ENCODE measurements around the gene VAV3. TPM values are rescaled to one million over a fixed set of nuclear protein-coding genes. Genes with fewer than 3 reads are reported as not detected.

The VAV3 gene
- total and polyA plus RNA-seq, 9 of the 15 experiments (the other 6 are each of a cell fraction or from before 2014, with no cell fraction given) = not detected

GRCh38 chr1:107678993-107679392, 286.0 kb downstream of the VAV3 start:
- in situ Hi-C loops (cut with MboI) = no loop called here
- 2% methylated on average over 2 of the region's 2 CpGs for WGBS (ENCODE audit: insufficient coverage, low coverage, missing lambda C conversion rate)

More at GRCh38 chr1:107678993-107679392, 286.0 kb downstream of the VAV3 start:
- Histone ChIP-seq H3K27me3 (ENCODE audit: control insufficient read depth in 2 of 2, insufficient read depth in 2 of 2, low read length in 2 of 2) (no peaks in the 10 kb centered on the region), H3K9ac (ENCODE audit: insufficient read depth in 1 of 2, low read depth in 2 of 2, low read length in 2 of 2) (no peak overlapping the region), H3K79me2 (ENCODE audit: control insufficient read depth, insufficient read depth, low read length) (no peaks in the 10 kb centered on the region), H3K4me2 (ENCODE audit: insufficient read depth, low read length) (no peak overlapping the region), H3K4me1 (replicated peaks in 1 of 2; ENCODE audit: control insufficient read depth in 2 of 2, insufficient read depth in 2 of 2, low read length in 2 of 2) (no peaks in the 10 kb centered on the region), H3K27ac (ENCODE audit: extremely low read depth, low read depth, low read length) (no peak overlapping the region), H3K9me1 (ENCODE audit: control insufficient read depth, insufficient read depth, low read length) (no peaks in the 10 kb centered on the region), H3K36me3 (ENCODE audit: control insufficient read depth, insufficient read depth, low read length) (no peaks in the 10 kb centered on the region), H3K4me3 (no peak overlapping the region), H2AFZ (ENCODE audit: low read depth, low read length) (no peak overlapping the region), H3K9me3 (replicated peaks; ENCODE audit: control insufficient read depth, insufficient read depth, low read depth, low read length) (no peaks in the 10 kb centered on the region), H4K20me1 (replicated peaks; ENCODE audit: control insufficient read depth, insufficient read depth, low read length) (no peaks in the 10 kb centered on the region)
- intact Hi-C loops (cut with micrococcal nuclease) = no loop called here
- ChIA-PET CTCF (ENCODE audit: low intra/inter-chr PET ratio) (no interaction called here), POLR2A (no interaction called here)
- BruUV-seq (replicated peaks) = no TSS peak
- TF ChIP-seq SMAD2 (IDR thresholded peaks at IDR 0.05; ENCODE audit: low read depth, low read length) (no peak), ELK3 (CRISPR knock-in tag; IDR thresholded peaks at IDR 0.05) (no peak), MIER1 (IDR thresholded peaks at IDR 0.05; ENCODE audit: low read depth) (no peak), ELF1 (tag; IDR thresholded peaks at IDR 0.05) (no peak), BACH1 (tag; IDR thresholded peaks at IDR 0.05) (no peak), ZNF175 (CRISPR knock-in tag; IDR thresholded peaks at IDR 0.05; ENCODE audit: low read depth) (no peak), ZBTB8A (IDR thresholded peaks at IDR 0.05; ENCODE audit: partially characterized antibody) (no peak)
- TF ChIP-seq, protein P1, sequence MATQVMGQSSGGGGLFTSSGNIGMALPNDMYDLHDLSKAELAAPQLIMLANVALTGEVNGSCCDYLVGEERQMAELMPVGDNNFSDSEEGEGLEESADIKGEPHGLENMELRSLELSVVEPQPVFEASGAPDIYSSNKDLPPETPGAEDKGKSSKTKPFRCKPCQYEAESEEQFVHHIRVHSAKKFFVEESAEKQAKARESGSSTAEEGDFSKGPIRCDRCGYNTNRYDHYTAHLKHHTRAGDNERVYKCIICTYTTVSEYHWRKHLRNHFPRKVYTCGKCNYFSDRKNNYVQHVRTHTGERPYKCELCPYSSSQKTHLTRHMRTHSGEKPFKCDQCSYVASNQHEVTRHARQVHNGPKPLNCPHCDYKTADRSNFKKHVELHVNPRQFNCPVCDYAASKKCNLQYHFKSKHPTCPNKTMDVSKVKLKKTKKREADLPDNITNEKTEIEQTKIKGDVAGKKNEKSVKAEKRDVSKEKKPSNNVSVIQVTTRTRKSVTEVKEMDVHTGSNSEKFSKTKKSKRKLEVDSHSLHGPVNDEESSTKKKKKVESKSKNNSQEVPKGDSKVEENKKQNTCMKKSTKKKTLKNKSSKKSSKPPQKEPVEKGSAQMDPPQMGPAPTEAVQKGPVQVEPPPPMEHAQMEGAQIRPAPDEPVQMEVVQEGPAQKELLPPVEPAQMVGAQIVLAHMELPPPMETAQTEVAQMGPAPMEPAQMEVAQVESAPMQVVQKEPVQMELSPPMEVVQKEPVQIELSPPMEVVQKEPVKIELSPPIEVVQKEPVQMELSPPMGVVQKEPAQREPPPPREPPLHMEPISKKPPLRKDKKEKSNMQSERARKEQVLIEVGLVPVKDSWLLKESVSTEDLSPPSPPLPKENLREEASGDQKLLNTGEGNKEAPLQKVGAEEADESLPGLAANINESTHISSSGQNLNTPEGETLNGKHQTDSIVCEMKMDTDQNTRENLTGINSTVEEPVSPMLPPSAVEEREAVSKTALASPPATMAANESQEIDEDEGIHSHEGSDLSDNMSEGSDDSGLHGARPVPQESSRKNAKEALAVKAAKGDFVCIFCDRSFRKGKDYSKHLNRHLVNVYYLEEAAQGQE (IDR thresholded peaks at IDR 0.05; ENCODE audit: borderline replicate concordance) = no peak
- TF ChIP-seq, protein P1 (CRISPR knock-in tag; IDR thresholded peaks at IDR 0.05; ENCODE audit: low read depth) = no peak
- ATAC-seq = no peak
- no peak for DNase-seq (ENCODE audit: extremely low read depth in 1 of 4, low spot score in 3 of 4)
- no peak for FAIRE-seq
